Left renal cortex interstitium (tissue), 4 donors: ENCODE measurements around the gene EPHA4. TPM values are rescaled to one million over a fixed set of nuclear protein-coding genes. Genes with fewer than 3 reads are reported as not detected.

Source experiments
- DNase-seq, 4 donors: peaks; one replicate each; pipeline ENCODE4 v3.0.0-alpha.2; 2013; ENCODE audit warnings: low read depth in 4 of 4, low spot score in 2 of 4, missing footprints in 1 of 4
- polyA plus RNA-seq, 4 donors: library from polyadenylated mRNA; unstranded; fragments of 120-200 nt; gene quantifications; one replicate each; pipeline ENCODE4 v1.2.1, GENCODE V29; 2013; ENCODE audit not compliant: insufficient read length in 4 of 4

Gene EPHA4
- polyA plus RNA-seq, 4 donors, result 53.7 to 64.7 (median 55.8) TPM

- peak in 1 of 4 donors; percentile 41 for DNase-seq
These were observed 821 bp upstream of the EPHA4 start for GRCh38 chr2:221572821-221573429.

GRCh38 chr2:221571551-221572218 lies 419 bp downstream of the EPHA4 start:
- peak in 1 of 4 donors; percentile 22 for DNase-seq

DNA sequence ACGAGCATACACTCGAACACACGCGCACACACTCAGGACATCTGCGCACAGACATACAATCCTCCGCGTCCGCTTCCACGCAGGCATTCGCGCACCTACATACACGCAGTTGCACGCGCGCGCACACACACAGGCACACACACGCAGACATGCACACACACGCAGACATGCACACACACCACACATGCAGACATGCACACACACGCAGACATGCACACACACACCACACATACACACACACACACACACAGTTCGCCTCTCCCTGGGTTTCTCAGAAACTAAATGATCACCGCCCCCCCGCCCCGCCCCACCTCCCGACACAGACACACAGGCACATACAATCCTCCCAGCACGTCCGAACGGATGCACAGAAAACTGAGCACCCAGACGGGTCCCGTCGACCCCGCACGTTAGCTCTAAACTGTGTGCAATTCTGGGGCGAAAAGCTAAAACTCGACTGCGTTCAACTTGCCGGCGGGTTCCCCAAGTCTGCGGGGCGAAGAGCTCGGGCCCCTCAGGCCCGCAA lies 1.0 kb downstream of the EPHA4 start:
- no peak for DNase-seq

- DNase-seq, result peak in 1 of 4 donors; percentile 24
These were observed 1.7 kb downstream of the EPHA4 start for GRCh38 chr2:221570321-221570935.

DNA sequence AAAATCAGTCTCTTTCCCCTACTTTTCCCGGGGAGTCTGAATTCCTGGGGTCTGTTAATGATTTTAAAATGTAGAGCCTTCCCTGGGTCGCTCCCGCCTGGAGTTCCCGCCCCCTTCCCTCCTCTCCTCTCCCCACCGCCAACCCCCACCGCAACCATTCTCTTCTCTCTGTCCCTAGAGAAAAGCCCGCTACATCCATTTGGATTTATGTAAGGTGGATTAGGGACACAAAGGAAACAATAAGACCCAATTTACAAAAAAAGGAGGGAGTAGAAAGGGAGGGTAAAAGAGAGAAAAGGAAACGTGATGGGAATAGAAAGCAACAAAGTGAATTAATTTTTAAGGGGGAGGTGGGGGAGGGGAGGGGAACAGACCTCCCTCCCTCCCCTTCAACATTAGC lies 2.2 kb downstream of the EPHA4 start:
- no peak for DNase-seq

- no peak for DNase-seq
These were observed 2.7 kb downstream of the EPHA4 start for GRCh38 chr2:221569425-221569845.

DNA sequence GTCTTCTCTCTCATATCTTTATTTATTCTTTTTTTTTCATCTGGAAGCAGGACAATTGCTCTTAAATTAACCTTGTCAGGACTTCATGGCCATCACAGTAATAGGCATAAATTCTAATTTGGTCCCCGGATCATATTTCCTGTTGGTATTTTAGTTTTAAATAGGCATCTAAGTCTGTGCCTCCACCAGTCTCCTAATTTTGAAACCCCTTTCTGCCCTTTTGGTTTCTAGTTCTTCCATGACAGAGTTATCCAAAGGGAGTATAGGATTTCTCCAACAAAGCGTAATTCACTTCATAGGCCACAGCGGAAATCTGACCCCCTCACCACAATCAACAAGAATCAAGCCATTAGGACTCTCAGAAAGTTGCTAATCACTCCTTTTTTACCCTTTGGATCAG lies 3.8 kb downstream of the EPHA4 start:
- no peak for DNase-seq

GRCh38 chr2:221567809-221568208 lies 4.3 kb downstream of the EPHA4 start:
- no peak for DNase-seq

DNA sequence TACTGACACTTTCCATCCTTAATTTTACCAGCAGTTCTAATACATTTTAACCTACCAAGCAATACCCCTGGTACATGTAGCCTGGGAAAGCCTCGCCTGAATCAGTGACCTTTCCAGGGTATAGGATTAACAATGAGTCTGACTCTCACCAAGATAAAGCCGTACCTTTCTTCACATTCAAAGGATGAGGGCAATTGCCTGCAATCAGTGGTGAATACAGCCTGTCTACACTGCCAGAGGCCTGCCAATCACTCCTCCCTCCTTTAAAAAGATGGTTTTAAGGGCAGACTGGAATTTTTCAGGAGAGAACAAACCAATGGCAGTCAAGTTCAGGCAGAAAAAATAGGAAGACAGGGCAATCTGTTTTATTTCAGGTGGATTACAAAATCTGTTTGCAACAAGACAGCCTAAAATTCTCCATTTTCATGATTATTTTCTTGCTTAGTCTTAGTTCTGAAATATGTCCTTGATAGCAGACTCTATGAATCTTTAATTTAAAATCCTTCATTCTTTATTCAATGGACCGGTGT lies 4.8 kb downstream of the EPHA4 start:
- no peak for DNase-seq

GRCh38 chr2:221563270-221563985 lies 8.7 kb downstream of the EPHA4 start:
- DNase-seq, result no peak

GRCh38 chr2:221562226-221562625 lies 9.9 kb downstream of the EPHA4 start:
- no peak for DNase-seq

DNA sequence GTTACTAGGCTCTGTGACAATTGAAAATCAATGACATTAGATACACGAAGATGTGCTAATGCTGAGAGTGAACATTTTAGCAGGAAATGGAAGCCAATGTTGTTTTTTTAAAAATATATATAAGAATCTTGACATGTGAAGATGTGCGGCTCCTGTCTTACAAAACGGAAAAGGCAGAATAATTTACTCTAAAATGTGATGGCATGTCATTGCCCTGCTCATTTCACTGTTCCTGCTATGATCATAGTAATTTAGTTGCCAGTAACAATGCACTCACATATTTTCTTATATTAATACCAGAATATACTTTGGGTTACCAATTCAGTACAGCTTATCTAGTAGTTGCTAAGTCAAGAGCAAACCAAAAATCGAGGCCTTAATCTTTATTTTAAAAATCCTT lies 10.3 kb downstream of the EPHA4 start:
- DNase-seq, result no peak

- no peak for DNase-seq
These were observed 12.1 kb downstream of the EPHA4 start for GRCh38 chr2:221559991-221560390.

DNA sequence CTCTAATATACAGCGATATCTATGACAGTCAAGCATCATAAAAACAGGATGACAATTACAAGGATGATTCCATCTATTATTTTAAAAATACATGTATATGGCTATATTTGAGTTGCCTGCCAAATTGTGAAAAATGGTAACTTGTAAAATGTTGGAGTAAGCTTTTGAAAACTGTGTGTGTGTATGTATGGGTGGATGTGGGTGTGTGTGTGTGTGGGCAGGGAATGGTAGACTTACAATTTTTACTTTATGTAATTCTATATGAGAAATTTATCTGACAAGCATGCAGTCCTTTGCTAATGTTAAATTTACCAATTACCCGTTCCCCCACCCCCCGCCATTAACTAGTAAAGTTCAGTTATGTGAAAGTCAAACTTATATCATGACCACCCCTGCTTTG lies 14.0 kb downstream of the EPHA4 start:
- DNase-seq, result no peak

- DNase-seq, result no peak
These were observed 16.6 kb downstream of the EPHA4 start for GRCh38 chr2:221555494-221555846.

DNA sequence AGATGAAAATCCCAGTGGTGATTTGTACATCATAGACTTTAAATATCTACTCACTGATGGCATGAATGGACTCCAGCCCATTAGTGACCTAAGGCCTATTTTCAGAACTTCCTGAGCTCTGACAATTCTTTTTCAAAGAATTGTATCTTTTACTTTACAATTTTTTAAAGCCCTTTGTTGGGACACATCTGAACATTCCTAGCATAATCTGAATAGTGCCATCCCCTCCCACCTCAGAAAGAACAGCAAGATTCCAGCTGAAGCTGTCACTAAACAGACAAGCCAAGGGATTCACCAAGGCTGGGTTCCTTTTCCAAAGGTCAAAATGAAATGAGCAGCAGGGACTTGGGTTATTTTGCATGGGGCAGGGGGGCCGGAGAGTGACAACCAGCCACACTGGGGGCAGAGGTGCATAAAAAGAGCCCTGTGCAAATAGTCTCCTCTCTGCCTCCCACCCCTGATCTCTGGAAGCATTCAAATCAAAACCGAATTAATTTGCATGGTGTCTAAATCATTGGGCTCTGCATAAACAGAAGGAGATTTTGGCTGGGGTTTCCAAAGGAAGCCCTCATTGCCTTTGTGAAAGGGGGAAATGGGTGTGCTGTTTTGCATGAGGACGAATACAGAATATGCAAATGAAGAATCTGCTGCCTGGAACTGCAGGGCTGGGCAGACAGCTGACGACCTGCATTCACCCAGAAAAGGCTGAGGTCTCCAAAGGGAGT lies 17.2 kb downstream of the EPHA4 start:
- DNase-seq, result no peak

GRCh38 chr2:221553333-221553732 lies 18.8 kb downstream of the EPHA4 start:
- no peak for DNase-seq

DNA sequence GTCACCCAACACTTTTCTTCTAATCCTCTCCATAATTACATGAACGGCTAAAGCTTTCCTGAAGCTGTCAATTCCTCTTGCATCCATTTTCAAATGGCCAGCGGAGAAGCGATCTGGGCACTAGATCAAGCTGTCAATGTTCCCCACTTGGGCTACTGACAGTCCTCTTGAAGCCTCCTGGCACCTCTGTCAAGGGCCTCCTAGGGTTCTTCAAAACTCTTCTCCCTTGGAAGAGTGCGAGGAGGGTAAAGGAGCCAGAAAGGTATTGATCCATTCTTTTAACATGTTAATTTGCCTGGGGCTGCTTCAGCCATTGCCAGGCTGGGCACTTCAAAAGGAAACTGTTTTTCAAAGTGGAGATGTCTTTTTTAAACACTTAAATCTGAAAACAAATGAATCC lies 19.8 kb downstream of the EPHA4 start:
- no peak for DNase-seq

DNA sequence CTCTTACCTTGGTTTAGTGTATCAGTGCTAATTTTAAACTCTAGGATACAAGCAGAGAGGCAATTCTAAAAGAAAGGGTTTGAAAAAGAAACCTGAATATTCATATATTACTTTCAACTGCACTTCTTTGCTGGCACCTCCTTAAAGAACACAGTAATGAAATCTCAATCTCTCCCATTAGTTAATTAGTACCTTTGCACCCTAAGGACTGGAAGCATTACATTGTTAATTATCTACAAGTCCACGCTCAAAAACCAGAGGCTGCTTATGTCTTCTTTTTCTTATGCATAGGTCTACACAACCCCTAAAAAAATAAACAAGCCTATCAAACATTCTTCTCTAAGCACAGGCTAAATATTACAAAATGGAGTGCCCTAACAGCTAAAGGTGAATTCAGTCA lies 20.2 kb downstream of the EPHA4 start:
- no peak for DNase-seq

- DNase-seq, result no peak
These were observed 23.0 kb downstream of the EPHA4 start for GRCh38 chr2:221549143-221549542.
